ENCODE results near the gene LGALS9. TPM values are rescaled to one million over a fixed set of nuclear protein-coding genes. Genes with fewer than 3 reads are reported as not detected.

LGALS9 gene
- total RNA-seq (2014; rRNA removed; shearing (Covaris generic)) (0.73 and 1.6 TPM in 2 replicates), polyA plus RNA-seq (2016; fragmentation: Nextera tagmentation; extraction: Ambion mirVana) (0.48 and 1.8 TPM in 2 replicates)
- long read RNA-seq = 0 reads

- Histone ChIP-seq H3K27me3 (ENCODE audit: insufficient read depth) (no peaks in the 10 kb centered on the region), H3K4me3 (no peak within 1 kb of the TSS), H3K36me3 (ENCODE audit: insufficient read depth) (no peaks in the 10 kb centered on the region), H3K27ac (ENCODE audit: low read depth) (no peak within 1 kb of the TSS), H3K4me1 (ENCODE audit: insufficient read depth) (no peaks in the 10 kb centered on the region), H2AFZ (no peak within 1 kb of the TSS), H3K4me2 (no peak within 1 kb of the TSS), H3K9me2 (ENCODE audit: insufficient read depth) (no peaks in the 10 kb centered on the region), H4K20me1 (replicated peaks; ENCODE audit: insufficient read depth) (no peaks in the 10 kb centered on the region), H3K79me2 (replicated peaks; ENCODE audit: insufficient read depth) (no peaks in the 10 kb centered on the region), H3F3A (replicated peaks; ENCODE audit: low read depth) (no peaks in the 10 kb centered on the region)
- ATAC-seq = peak; percentile 50
- Mint-ChIP-seq H3K4me3 (no peak within 1 kb of the TSS), H3K9me3 (0 out of 3 replicates have a peak, but pooled peaks cover 2% of the 10 kb centered on the region), H3K36me3 (ENCODE audit: low read depth) (peaks cover 6% of the 10 kb centered on the region; the same call in 2 of the 3 replicates), H3K4me1 (peaks cover 4% of the 10 kb centered on the region; the same call in 2 of the 3 replicates), H3K27me3 (ENCODE audit: insufficient read depth, low read depth, poor library complexity) (peaks cover 4% of the 10 kb centered on the region), H3K27ac (peak within 1 kb of the TSS; percentile 46; the same call in 1 of the 2 replicates)
- TF ChIP-seq JUNB (IDR thresholded peaks at IDR 0.05; ENCODE audit: unreplicated experiment) (no peak), ETS1 (IDR thresholded peaks at IDR 0.05) (no peak), ZNF114 (CRISPR knock-in tag; IDR thresholded peaks at IDR 0.05) (no peak), ZNF331 (CRISPR knock-in tag; IDR thresholded peaks at IDR 0.05; ENCODE audit: low read depth) (no peak), EZH2phosphoT487 (IDR thresholded peaks at IDR 0.05; ENCODE audit: unreplicated experiment) (no peak), CTCF (conservative IDR thresholded peaks at IDR 0.05; ENCODE audit: low read depth in 2 of 2) (no peak)
- DNase-seq (ENCODE audit: low spot score) = no peak
These were observed at the start of gene LGALS9 for GRCh38 chr17:27630607-27631410. LGALS9 (plus strand) TSS chr17:27631188; CDS start chr17:27631266, 78 bp downstream.

GRCh38 chr17:27582696-27583095 is 48.3 kb upstream of the LGALS9 start:
- ATAC-seq (no peak), DNase-seq (ENCODE audit: low spot score) (no peak)
- no peak overlapping the region for H3K4me2 ChIP-seq
- no peak overlapping the region for H3K27ac ChIP-seq (ENCODE audit: low read depth)
- Mint-ChIP-seq H3K4me1 (peaks cover 9% of the 10 kb centered on the region; the same call in 2 of the 3 replicates), H3K27me3 (ENCODE audit: insufficient read depth, low read depth, poor library complexity) (peaks cover 9% of the 10 kb centered on the region), H3K27ac (no peak overlapping the region), H3K36me3 (ENCODE audit: low read depth) (peaks cover 3% of the 10 kb centered on the region; the same call in 2 of the 3 replicates), H3K9me3 (no peaks in the 10 kb centered on the region; the same call in 1 of the 3 replicates), H3K4me3 (no peak overlapping the region)
- H3K9me2 ChIP-seq (ENCODE audit: insufficient read depth) = no peaks in the 10 kb centered on the region
- no peaks in the 10 kb centered on the region for H4K20me1 ChIP-seq (replicated peaks; ENCODE audit: insufficient read depth)
- H3F3A ChIP-seq (replicated peaks; ENCODE audit: low read depth) = no peaks in the 10 kb centered on the region
- no peaks in the 10 kb centered on the region for H3K36me3 ChIP-seq (ENCODE audit: insufficient read depth)
- H3K79me2 ChIP-seq (replicated peaks; ENCODE audit: insufficient read depth) = no peaks in the 10 kb centered on the region
- no peaks in the 10 kb centered on the region for H3K27me3 ChIP-seq (ENCODE audit: insufficient read depth)
- H2AFZ ChIP-seq = no peak overlapping the region
- no peak overlapping the region for H3K4me3 ChIP-seq
- no peaks in the 10 kb centered on the region for H3K4me1 ChIP-seq (ENCODE audit: insufficient read depth)
- TF ChIP-seq EZH2phosphoT487 (IDR thresholded peaks at IDR 0.05; ENCODE audit: unreplicated experiment) (no peak), EZH2 (IDR thresholded peaks at IDR 0.05; ENCODE audit: low read depth, unreplicated experiment) (no peak), STAT1 (IDR thresholded peaks at IDR 0.05; ENCODE audit: unreplicated experiment) (no peak), ZNF331 (CRISPR knock-in tag; IDR thresholded peaks at IDR 0.05; ENCODE audit: low read depth) (no peak), JUNB (IDR thresholded peaks at IDR 0.05; ENCODE audit: unreplicated experiment) (no peak), REST (IDR thresholded peaks at IDR 0.05; ENCODE audit: unreplicated experiment) (no peak), CREB1 (CRISPR knock-in tag; IDR thresholded peaks at IDR 0.05; ENCODE audit: low read depth) (no peak)
